ENCODE data around the gene ABCA3.

ABCA3 gene

DNA sequence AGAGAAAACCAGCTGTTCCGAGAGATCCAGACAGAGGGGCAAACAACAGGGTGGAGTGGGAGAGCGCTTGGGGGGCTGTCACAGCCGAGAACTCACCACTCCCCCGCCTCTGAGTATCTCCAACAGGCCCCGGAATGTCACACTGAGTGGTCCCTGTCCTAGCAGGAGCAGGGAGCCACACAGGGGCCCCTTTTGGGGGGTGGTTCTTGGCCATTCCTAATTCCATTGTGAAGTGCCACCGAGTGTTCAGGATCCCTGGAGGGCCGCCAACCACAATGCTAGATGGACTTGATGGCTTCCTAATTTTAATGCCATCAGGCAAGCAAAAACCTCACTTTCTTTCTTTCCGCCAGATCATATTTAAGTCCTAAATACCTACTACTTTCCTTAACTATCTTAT lies 16.8 kb downstream of the ABCA3 start:
- Histone ChIP-seq H3K9me3 (ENCODE audit: low read length) (no peaks in the 10 kb centered on the region), H3K4me2 (ENCODE audit: low read length) (no peak overlapping the region), H3F3A (ENCODE audit: insufficient read depth, low read length) (no peaks in the 10 kb centered on the region), H4K20me1 (ENCODE audit: insufficient read depth, low read length) (no peaks in the 10 kb centered on the region), H2AFZ (ENCODE audit: low read length) (no peak overlapping the region), H3K79me2 (ENCODE audit: insufficient read depth, low read length) (no peaks in the 10 kb centered on the region), H3K9ac (ENCODE audit: low read length) (no peak overlapping the region), H3K36me3 (ENCODE audit: insufficient read depth, low read length) (no peaks in the 10 kb centered on the region), H3K4me1 (ENCODE audit: insufficient read depth, low read length, severe bottlenecking) (no peaks in the 10 kb centered on the region), H3K27ac (ENCODE audit: low read depth, low read length, poor library complexity, severe bottlenecking) (no peak overlapping the region), H3K27me3 (ENCODE audit: insufficient read depth, low read length) (peaks cover 12% of the 10 kb centered on the region; the same call in 1 of the 2 replicates), H3K4me3 (ENCODE audit: low read depth, low read length, poor library complexity, severe bottlenecking) (no peak overlapping the region), H3K9me2 (ENCODE audit: low read depth, low read length) (no peaks in the 10 kb centered on the region)
- TF ChIP-seq EZH2 (IDR thresholded peaks at IDR 0.05; ENCODE audit: borderline replicate concordance, low read length) = no peak
- TF ChIP-seq, protein P1, sequence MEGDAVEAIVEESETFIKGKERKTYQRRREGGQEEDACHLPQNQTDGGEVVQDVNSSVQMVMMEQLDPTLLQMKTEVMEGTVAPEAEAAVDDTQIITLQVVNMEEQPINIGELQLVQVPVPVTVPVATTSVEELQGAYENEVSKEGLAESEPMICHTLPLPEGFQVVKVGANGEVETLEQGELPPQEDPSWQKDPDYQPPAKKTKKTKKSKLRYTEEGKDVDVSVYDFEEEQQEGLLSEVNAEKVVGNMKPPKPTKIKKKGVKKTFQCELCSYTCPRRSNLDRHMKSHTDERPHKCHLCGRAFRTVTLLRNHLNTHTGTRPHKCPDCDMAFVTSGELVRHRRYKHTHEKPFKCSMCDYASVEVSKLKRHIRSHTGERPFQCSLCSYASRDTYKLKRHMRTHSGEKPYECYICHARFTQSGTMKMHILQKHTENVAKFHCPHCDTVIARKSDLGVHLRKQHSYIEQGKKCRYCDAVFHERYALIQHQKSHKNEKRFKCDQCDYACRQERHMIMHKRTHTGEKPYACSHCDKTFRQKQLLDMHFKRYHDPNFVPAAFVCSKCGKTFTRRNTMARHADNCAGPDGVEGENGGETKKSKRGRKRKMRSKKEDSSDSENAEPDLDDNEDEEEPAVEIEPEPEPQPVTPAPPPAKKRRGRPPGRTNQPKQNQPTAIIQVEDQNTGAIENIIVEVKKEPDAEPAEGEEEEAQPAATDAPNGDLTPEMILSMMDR (IDR thresholded peaks at IDR 0.05; ENCODE audit: low read length) = no peak

DNA sequence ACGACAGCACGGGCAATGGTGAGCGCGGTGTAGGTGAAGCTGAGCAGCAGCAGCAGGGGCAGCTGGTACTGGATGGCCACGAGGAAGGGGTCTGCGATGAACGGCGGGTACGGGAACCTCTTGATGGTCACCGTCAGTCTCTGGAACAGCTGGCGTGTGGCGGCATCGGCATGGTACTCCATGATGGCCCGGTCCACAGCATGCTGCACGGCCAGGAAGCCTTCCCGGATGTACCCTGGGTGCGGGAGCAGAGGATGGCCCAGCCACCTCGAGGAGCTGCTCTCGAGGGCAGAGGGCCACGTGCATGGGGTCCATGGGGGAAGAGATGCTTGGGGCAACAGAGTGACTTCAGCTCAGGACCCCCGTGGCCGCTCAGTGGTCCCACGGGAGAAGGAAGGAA lies 20.9 kb downstream of the ABCA3 start:
- peaks cover 16% of the 10 kb centered on the region; the same call in 1 of the 2 replicates for H3K27me3 ChIP-seq (ENCODE audit: insufficient read depth, low read length)

GRCh38 chr16:2317231-2318020 lies 23.1 kb downstream of the ABCA3 start:
- no peak overlapping the region for H3K9ac ChIP-seq (ENCODE audit: low read length)
- H2AFZ ChIP-seq (ENCODE audit: low read length) = no peak overlapping the region
- no peak overlapping the region for H3K27ac ChIP-seq (ENCODE audit: low read depth, low read length, poor library complexity, severe bottlenecking)
- H3K4me1 ChIP-seq (ENCODE audit: insufficient read depth, low read length, severe bottlenecking) = no peaks in the 10 kb centered on the region
- TF ChIP-seq EZH2 (IDR thresholded peaks at IDR 0.05; ENCODE audit: borderline replicate concordance, low read length) = no peak
- H3K9me3 ChIP-seq (ENCODE audit: low read length) = no peaks in the 10 kb centered on the region
- no peak overlapping the region for H3K4me2 ChIP-seq (ENCODE audit: low read length)
- H3F3A ChIP-seq (ENCODE audit: insufficient read depth, low read length) = no peaks in the 10 kb centered on the region
- no peaks in the 10 kb centered on the region for H3K79me2 ChIP-seq (ENCODE audit: insufficient read depth, low read length)
- H3K4me3 ChIP-seq (ENCODE audit: low read depth, low read length, poor library complexity, severe bottlenecking) = no peak overlapping the region
- H3K9me2 ChIP-seq (ENCODE audit: low read depth, low read length) = no peaks in the 10 kb centered on the region
- H3K27me3 ChIP-seq (ENCODE audit: insufficient read depth, low read length) = peaks cover 16% of the 10 kb centered on the region; the same call in 1 of the 2 replicates
- no peaks in the 10 kb centered on the region for H3K36me3 ChIP-seq (ENCODE audit: insufficient read depth, low read length)
- no peaks in the 10 kb centered on the region for H4K20me1 ChIP-seq (ENCODE audit: insufficient read depth, low read length)

More for the DNA sequence above, 20.9 kb downstream of the ABCA3 start:
- Histone ChIP-seq H3K36me3 (ENCODE audit: insufficient read depth, low read length) (no peaks in the 10 kb centered on the region), H4K20me1 (ENCODE audit: insufficient read depth, low read length) (no peaks in the 10 kb centered on the region), H3K79me2 (ENCODE audit: insufficient read depth, low read length) (no peaks in the 10 kb centered on the region), H3K9me3 (ENCODE audit: low read length) (no peaks in the 10 kb centered on the region), H3K4me3 (ENCODE audit: low read depth, low read length, poor library complexity, severe bottlenecking) (no peak overlapping the region), H3K9ac (ENCODE audit: low read length) (no peak overlapping the region), H3F3A (ENCODE audit: insufficient read depth, low read length) (no peaks in the 10 kb centered on the region), H3K9me2 (ENCODE audit: low read depth, low read length) (no peaks in the 10 kb centered on the region), H3K4me2 (ENCODE audit: low read length) (no peak overlapping the region), H3K27ac (ENCODE audit: low read depth, low read length, poor library complexity, severe bottlenecking) (no peak overlapping the region), H2AFZ (ENCODE audit: low read length) (no peak overlapping the region), H3K4me1 (ENCODE audit: insufficient read depth, low read length, severe bottlenecking) (no peaks in the 10 kb centered on the region)
- TF ChIP-seq, protein P1 (IDR thresholded peaks at IDR 0.05; ENCODE audit: low read length) = no peak
- no peak for TF ChIP-seq EZH2 (IDR thresholded peaks at IDR 0.05; ENCODE audit: borderline replicate concordance, low read length)

Data from OCI-LY1 (cell line).